T-helper 1 cell treated with Interleukin-12 subunit alpha and Interleukin-12 subunit beta and Interleukin-4 antibody, amounts not matched to agents 30 μg/mL and 1 μg/mL, for 36 hours (primary cell): ENCODE data around the gene TMEM131L.
A peak's percentile ranks its signal among the peaks of the same experiment; 100 is the strongest.
"Not testable (repeated sequence)": the region's sequence is repeated elsewhere in the genome, so short reads cannot be mapped to it uniquely, and the experiment has no call there.

Experiments
- H3K27ac Mint-ChIP-seq: one replicate; pipeline ENCODE4 v1.8.0; 2021; ENCODE audit warnings: mild to moderate bottlenecking, mixed read lengths
- H3K27me3 Mint-ChIP-seq: one replicate; pipeline ENCODE4 v1.8.0; 2021; ENCODE audit warnings: low read depth, mixed read lengths
- H3K36me3 Mint-ChIP-seq: one replicate; pipeline ENCODE4 v1.8.0; 2021; ENCODE audit warnings: low read depth, mixed read lengths
- H3K4me1 Mint-ChIP-seq: one replicate; pipeline ENCODE4 v1.8.0; 2021; ENCODE audit warnings: low read depth, mixed read lengths
- H3K4me3 Mint-ChIP-seq: one replicate; pipeline ENCODE4 v1.8.0; 2021; ENCODE audit warnings: mild to moderate bottlenecking, moderate library complexity, mixed read lengths
- H3K9me3 Mint-ChIP-seq: one replicate; pipeline ENCODE4 v1.8.0; 2021; ENCODE audit warnings: mixed read lengths

Gene TMEM131L

GRCh38 chr4:153564630-153565525, 98.7 kb downstream of the TMEM131L start:
- H3K4me3 Mint-ChIP-seq, result no peak overlapping the region
- H3K27me3 Mint-ChIP-seq, result no peaks in the 10 kb centered on the region
- no peak overlapping the region for H3K27ac Mint-ChIP-seq
- peaks cover 7% of the 10 kb centered on the region for H3K4me1 Mint-ChIP-seq
- peaks cover 32% of the 10 kb centered on the region for H3K36me3 Mint-ChIP-seq
- H3K9me3 Mint-ChIP-seq, result peaks cover 11% of the 10 kb centered on the region

- H3K27me3 Mint-ChIP-seq, result no peaks in the 10 kb centered on the region
- no peak overlapping the region for H3K27ac Mint-ChIP-seq
- H3K4me3 Mint-ChIP-seq, result no peak overlapping the region
- peaks cover under 1% of the 10 kb centered on the region for H3K9me3 Mint-ChIP-seq
- peaks cover 14% of the 10 kb centered on the region for H3K4me1 Mint-ChIP-seq
- H3K36me3 Mint-ChIP-seq, result peaks cover 15% of the 10 kb centered on the region
Measured at GRCh38 chr4:153566631-153567150, 100.5 kb downstream of the TMEM131L start.

GRCh38 chr4:153567660-153568059, 101.5 kb downstream of the TMEM131L start:
- H3K36me3 Mint-ChIP-seq, result peaks cover 16% of the 10 kb centered on the region
- not testable (repeated sequence) for H3K4me3 Mint-ChIP-seq, H3K27ac Mint-ChIP-seq, H3K9me3 Mint-ChIP-seq, H3K27me3 Mint-ChIP-seq
- peaks cover 16% of the 10 kb centered on the region for H3K4me1 Mint-ChIP-seq

DNA sequence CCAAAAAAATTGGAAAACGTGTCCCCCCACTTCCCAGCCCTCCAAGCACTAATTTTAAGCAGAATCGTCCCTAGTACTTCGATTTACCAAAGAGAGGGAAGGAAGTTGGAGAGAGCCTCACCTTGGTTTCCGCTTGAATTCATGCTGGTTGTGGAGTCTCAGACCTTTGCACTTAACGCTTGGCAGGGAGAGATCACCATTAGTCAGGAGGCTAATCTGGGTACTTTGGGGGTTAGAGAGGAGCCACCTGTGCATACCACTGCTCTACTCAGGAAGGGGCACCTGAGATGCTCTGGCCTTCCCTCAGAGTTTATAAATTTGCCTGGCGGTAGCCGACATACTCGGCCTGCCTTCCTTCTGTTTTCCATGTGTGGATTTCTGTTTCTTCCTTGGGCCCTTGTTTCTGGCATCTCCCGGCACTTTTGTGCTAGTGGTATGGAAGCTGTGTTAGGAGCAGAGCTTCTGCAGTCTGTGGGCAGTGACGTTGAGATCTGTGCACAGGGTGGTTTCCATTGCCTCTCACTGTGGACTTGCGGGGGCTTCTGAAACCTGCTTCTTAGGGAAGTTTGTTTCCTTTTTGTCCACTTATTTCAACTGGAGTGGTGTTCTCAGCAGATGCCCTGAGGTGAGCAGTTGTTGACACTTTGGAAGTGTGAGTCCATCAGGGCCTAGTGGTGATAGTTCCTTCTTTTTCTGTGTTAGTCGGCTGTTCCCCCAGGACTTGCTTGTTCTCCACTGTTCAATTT, 104.2 kb downstream of the TMEM131L start:
- Mint-ChIP-seq H3K27ac (no peak overlapping the region), H3K9me3 (no peaks in the 10 kb centered on the region), H3K27me3 (no peaks in the 10 kb centered on the region), H3K4me1 (peaks cover 35% of the 10 kb centered on the region), H3K36me3 (peaks cover 11% of the 10 kb centered on the region), H3K4me3 (no peak overlapping the region)

GRCh38 chr4:153571006-153571545, 104.9 kb downstream of the TMEM131L start:
- H3K4me1 Mint-ChIP-seq, result peaks cover 35% of the 10 kb centered on the region
- H3K4me3 Mint-ChIP-seq, result no peak overlapping the region
- H3K36me3 Mint-ChIP-seq, result peaks cover 11% of the 10 kb centered on the region
- no peak overlapping the region for H3K27ac Mint-ChIP-seq
- H3K9me3 Mint-ChIP-seq, result no peaks in the 10 kb centered on the region
- H3K27me3 Mint-ChIP-seq, result no peaks in the 10 kb centered on the region

DNA sequence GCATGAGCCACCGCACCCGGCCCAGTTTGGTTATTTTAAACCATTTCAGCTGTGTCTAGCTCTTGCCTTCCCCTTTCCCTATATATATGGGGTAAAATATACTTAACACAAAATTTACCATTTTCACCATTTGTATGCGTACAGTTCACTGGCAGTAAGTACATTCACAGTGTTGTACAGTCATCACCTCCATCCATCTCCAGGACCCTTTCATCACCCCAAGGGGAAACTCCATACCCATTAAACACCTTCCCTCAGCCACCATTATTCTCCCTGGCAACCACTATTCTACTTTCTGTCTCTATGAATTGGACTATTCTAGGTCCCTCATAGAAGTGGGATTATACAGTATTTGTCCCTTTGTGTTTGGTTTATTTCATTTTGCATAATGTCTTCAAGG, 106.4 kb downstream of the TMEM131L start:
- Mint-ChIP-seq H3K36me3 (peaks cover 12% of the 10 kb centered on the region), H3K27me3 (no peaks in the 10 kb centered on the region), H3K27ac (no peak overlapping the region), H3K4me3 (no peak overlapping the region), H3K4me1 (peaks cover 39% of the 10 kb centered on the region), H3K9me3 (no peaks in the 10 kb centered on the region)

DNA sequence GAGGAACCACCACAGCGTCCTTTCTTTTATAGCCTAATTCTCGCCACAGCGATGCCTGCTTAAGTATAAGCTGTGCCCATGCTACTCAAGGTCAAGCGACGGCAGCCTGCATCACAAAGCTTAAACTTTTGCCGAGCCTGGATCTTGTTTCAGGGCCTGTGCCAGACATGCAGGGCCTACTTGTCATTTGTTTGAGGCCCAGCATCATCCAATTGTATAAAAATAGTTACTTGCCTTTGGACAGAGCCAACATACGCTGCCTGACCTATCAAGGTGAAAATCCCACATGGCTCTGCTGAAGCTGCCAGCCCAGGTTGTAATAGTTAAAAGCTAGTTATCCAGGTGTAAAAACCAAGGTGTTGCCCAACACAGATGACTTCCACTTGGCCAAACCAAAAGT, 107.1 kb downstream of the TMEM131L start:
- Mint-ChIP-seq H3K27ac (no peak overlapping the region), H3K9me3 (no peaks in the 10 kb centered on the region), H3K4me3 (no peak overlapping the region), H3K36me3 (peaks cover 13% of the 10 kb centered on the region), H3K4me1 (peaks cover 39% of the 10 kb centered on the region), H3K27me3 (no peaks in the 10 kb centered on the region)

DNA sequence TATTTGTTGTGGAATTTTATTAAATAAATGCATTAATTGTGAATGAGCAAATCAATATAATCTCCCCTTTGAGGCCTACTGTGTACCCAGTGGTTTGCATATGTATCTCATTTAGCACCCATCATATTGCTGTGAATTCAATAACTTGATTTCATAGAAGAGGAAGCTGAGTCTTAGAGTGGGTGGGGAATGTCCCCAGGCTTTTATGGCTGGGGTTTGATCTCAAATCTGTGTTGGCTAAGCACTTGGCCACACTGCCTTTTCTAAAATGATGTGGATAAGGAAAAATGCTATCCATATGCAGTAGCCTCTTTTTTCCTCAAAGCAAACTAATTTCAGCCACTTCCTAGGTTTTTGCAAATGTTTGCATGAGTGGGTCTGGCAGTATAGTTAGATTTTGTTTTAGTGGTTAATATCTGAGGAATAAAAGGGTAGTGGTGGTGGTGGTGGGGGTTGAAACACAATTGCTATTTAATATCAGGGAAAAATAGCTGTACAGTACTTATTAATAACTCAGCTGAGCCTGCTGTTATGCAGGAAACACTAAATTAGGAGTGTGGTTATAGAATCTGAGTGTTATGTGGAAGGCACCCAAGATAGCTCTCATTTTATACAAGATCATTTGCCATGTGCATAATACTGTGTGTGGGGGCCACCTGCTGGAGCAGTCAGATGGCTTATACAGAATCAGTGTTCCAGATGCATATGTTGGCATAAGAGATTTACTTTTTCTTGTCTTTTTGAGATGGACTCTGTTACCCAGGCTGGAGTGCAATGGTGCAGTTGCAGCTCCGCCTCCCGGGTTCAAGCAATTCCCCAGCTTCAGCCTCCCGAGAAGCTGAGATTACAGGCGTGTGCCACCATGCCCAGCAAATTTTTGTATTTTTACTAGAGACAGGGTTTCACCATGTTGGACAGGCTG, 108.0 kb downstream of the TMEM131L start:
- Mint-ChIP-seq H3K27me3 (no peaks in the 10 kb centered on the region), H3K4me1 (peaks cover 39% of the 10 kb centered on the region), H3K27ac (peak overlapping the region; percentile 43), H3K9me3 (no peaks in the 10 kb centered on the region), H3K36me3 (peaks cover 13% of the 10 kb centered on the region), H3K4me3 (no peak overlapping the region)

DNA sequence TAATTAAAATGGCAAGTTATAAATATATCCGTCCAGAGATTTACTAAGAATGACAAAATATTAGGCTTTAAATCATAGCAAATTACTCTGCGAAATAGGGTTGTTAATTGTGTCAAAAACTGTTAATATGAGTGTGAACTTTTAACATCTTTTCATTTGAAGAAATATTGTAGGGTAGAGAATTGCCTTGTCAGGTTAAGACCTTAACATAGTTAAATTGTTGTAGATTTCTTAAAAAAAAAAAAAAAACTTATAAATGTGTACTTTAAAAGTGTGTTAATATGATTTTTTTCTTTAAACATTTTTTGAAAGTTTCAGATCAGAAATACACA, 110.2 kb downstream of the TMEM131L start:
- H3K27me3 Mint-ChIP-seq, result no peaks in the 10 kb centered on the region
- H3K36me3 Mint-ChIP-seq, result peaks cover 16% of the 10 kb centered on the region
- no peaks in the 10 kb centered on the region for H3K9me3 Mint-ChIP-seq
- H3K4me3 Mint-ChIP-seq, result no peak overlapping the region
- H3K27ac Mint-ChIP-seq, result no peak overlapping the region
- peaks cover 29% of the 10 kb centered on the region for H3K4me1 Mint-ChIP-seq

- Mint-ChIP-seq H3K36me3 (peaks cover 13% of the 10 kb centered on the region), H3K4me1 (peaks cover 25% of the 10 kb centered on the region), H3K27ac (no peak overlapping the region), H3K4me3 (no peak overlapping the region), H3K9me3 (no peaks in the 10 kb centered on the region), H3K27me3 (no peaks in the 10 kb centered on the region)
Measured at GRCh38 chr4:153577053-153577452, 110.9 kb downstream of the TMEM131L start.

DNA sequence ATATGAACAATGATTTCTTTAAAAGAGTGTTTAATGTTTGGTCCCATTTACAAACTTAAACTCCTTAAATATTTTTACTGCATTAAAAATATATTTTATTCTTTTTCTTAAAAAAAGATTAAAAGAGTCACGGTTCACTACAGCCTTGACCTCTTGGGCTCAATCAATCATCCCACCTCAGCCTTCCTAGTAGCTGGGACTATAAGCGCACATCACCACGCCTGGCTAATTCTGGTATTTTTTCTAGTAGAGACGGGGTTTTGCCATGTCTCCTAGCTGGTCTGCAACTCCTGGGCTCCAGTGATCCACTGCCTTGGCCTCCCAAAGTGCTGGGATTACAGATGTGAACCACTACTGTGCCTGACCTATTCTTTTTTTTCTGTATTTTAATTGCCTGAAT, 113.2 kb downstream of the TMEM131L start:
- no peaks in the 10 kb centered on the region for H3K27me3 Mint-ChIP-seq
- H3K4me1 Mint-ChIP-seq, result peaks cover 8% of the 10 kb centered on the region
- no peak overlapping the region for H3K4me3 Mint-ChIP-seq
- peaks cover 13% of the 10 kb centered on the region for H3K36me3 Mint-ChIP-seq
- no peaks in the 10 kb centered on the region for H3K9me3 Mint-ChIP-seq
- no peak overlapping the region for H3K27ac Mint-ChIP-seq

GRCh38 chr4:153579872-153580271, 113.7 kb downstream of the TMEM131L start:
- H3K27me3 Mint-ChIP-seq, result no peaks in the 10 kb centered on the region
- H3K9me3 Mint-ChIP-seq, result no peaks in the 10 kb centered on the region
- peaks cover 13% of the 10 kb centered on the region for H3K36me3 Mint-ChIP-seq
- H3K4me1 Mint-ChIP-seq, result peaks cover 6% of the 10 kb centered on the region
- no peak overlapping the region for H3K4me3 Mint-ChIP-seq
- H3K27ac Mint-ChIP-seq, result no peak overlapping the region

DNA sequence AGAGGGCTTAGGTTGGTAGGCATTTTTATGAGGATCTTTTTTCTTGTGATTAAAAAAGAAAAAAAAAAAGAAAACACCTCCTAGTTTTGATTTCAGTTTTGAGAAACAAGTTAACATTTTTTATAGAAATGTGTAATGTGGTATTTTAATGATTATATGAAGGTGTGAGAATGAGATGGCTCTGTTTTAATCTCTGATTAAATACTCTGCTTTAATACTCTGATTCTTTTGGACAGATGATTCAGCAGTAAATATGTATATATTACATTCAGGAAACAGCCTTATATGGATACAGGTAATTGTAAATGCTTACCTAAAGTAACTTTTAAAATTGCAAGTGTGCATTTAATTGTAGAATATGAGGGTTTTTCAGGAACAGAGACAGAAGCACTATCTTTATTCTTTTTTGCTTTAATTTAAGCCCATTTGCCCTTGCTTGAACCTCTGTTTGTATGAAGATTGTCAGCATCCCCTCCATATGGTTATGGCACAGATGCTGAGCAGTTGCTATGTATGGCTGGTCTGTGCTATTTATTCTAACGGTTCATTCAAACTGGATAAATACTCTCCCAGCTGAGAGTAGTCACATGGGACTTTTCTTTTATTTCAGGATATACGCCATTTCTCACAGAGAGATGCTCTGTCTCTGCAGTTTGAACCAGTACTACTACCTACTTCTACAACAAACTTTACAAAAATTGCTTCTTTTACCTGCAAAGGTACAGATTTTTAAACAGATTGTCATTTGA, 117.0 kb downstream of the TMEM131L start:
- peaks cover 3% of the 10 kb centered on the region for H3K4me1 Mint-ChIP-seq
- H3K4me3 Mint-ChIP-seq, result no peak overlapping the region
- H3K27ac Mint-ChIP-seq, result no peak overlapping the region
- H3K9me3 Mint-ChIP-seq, result no peaks in the 10 kb centered on the region
- H3K27me3 Mint-ChIP-seq, result no peaks in the 10 kb centered on the region
- peaks cover 13% of the 10 kb centered on the region for H3K36me3 Mint-ChIP-seq
